Right lobe of liver (tissue), 4 donors: ENCODE measurements around the gene PC.

Experiments used
- POLR2A ChIP-seq: fragments of 450-650 bp; IDR thresholded peaks from one replicate; pipeline ENCODE4 v1.6.1; 2017; ENCODE audit warnings: antibody characterized with exemption, mild to moderate bottlenecking
- TF ChIP-seq, protein P1 (sequence below), 4 donors: fragments of 200-600 bp in 3 of 4; fragments of 450-650 bp in 1 of 4; IDR thresholded peaks; one replicate each; pipeline versions ENCODE4 v1.5.1 to v1.8.0; 2016 to 2022; ENCODE audit warnings: antibody characterized with exemption in 4 of 4, mild to moderate bottlenecking in 2 of 4
- donor health status: DM: no; HTN: no; CAD: no.
- donor health status: DM: no; HTN: no; CAD: no.
- donor health status: DM: no; HTN: yes; CAD: no.

GRCh38 chr11:66976028-66976467 is 17.9 kb upstream of the PC start:
- TF ChIP-seq, protein P1, sequence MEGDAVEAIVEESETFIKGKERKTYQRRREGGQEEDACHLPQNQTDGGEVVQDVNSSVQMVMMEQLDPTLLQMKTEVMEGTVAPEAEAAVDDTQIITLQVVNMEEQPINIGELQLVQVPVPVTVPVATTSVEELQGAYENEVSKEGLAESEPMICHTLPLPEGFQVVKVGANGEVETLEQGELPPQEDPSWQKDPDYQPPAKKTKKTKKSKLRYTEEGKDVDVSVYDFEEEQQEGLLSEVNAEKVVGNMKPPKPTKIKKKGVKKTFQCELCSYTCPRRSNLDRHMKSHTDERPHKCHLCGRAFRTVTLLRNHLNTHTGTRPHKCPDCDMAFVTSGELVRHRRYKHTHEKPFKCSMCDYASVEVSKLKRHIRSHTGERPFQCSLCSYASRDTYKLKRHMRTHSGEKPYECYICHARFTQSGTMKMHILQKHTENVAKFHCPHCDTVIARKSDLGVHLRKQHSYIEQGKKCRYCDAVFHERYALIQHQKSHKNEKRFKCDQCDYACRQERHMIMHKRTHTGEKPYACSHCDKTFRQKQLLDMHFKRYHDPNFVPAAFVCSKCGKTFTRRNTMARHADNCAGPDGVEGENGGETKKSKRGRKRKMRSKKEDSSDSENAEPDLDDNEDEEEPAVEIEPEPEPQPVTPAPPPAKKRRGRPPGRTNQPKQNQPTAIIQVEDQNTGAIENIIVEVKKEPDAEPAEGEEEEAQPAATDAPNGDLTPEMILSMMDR (IDR thresholded peaks at IDR 0.05): peak; percentile 63 to 73 (median 68)
- no peak for TF ChIP-seq POLR2A
